SK-N-SH treated with all-trans-retinoic acid at 6 μM for 48 hours (cell line): ENCODE results near the gene PMS1.
A peak's percentile ranks its signal among the peaks of the same experiment; 100 is the strongest.

Source experiments
- ATAC-seq: fragments of 200-7000 bp; cut with Tn5 transposase; 3 replicates; pipeline ENCODE4 v1.9.1; 2020; ENCODE audit warnings: mild to moderate bottlenecking, moderate library complexity
- ARNTL ChIP-seq: fragments of 450-650 bp; formaldehyde crosslinking; IDR thresholded peaks from 2 replicates; pipeline ENCODE4 v1.5.0; 2020; ENCODE audit warnings: low read depth, mild to moderate bottlenecking, moderate library complexity, borderline replicate concordance
- BACH2 ChIP-seq: fragments of 250-450 bp; sonication (Bioruptor Pico); IDR thresholded peaks from 2 replicates; pipeline ENCODE4 v1.9.0; 2021; ENCODE audit warnings: mild to moderate bottlenecking, borderline replicate concordance
- CREB5 ChIP-seq: fragments of 250-450 bp; sonication (Bioruptor Pico); IDR thresholded peaks from 2 replicates; pipeline ENCODE4 v1.5.1; 2020; ENCODE audit warnings: low read depth, mild to moderate bottlenecking, moderate library complexity
- CSDC2 ChIP-seq: fragments of 250-450 bp; sonication (Bioruptor Pico); IDR thresholded peaks from 2 replicates; pipeline ENCODE4 v1.5.0; 2020; ENCODE audit warnings: mild to moderate bottlenecking, moderate library complexity
- GLIS3 ChIP-seq: fragments of 250-450 bp; sonication (Bioruptor Pico); IDR thresholded peaks from 2 replicates; pipeline ENCODE4 v1.5.0; 2020; ENCODE audit warnings: mild to moderate bottlenecking, moderate library complexity
- ISL1 ChIP-seq: fragments of 250-450 bp; sonication (Bioruptor Pico); IDR thresholded peaks from 2 replicates; pipeline ENCODE4 v2.1.2; 2022; ENCODE audit warnings: mild to moderate bottlenecking, moderate library complexity
- OSR1 ChIP-seq: fragments of 250-450 bp; sonication (Bioruptor Pico); IDR thresholded peaks from 2 replicates; pipeline ENCODE4 v1.8.0; 2022; ENCODE audit warnings: moderate library complexity, mild to moderate bottlenecking, inconsistent platforms
- POU6F1 ChIP-seq: fragments of 250-450 bp; sonication (Bioruptor Pico); IDR thresholded peaks from 2 replicates; pipeline ENCODE4 v1.8.0; 2021; ENCODE audit warnings: low read depth, mild to moderate bottlenecking, moderate library complexity, borderline replicate concordance
- PPARA ChIP-seq: fragments of 250-450 bp; sonication (Bioruptor Pico); IDR thresholded peaks from 2 replicates; pipeline ENCODE4 v1.5.0; 2020; ENCODE audit warnings: mild to moderate bottlenecking, borderline replicate concordance
- RARB ChIP-seq: fragments of 250-450 bp; sonication (Bioruptor Pico); IDR thresholded peaks from 2 replicates; pipeline ENCODE4 v1.8.0; 2021; ENCODE audit warnings: mild to moderate bottlenecking, moderate library complexity
- SNAI2 ChIP-seq: fragments of 250-450 bp; sonication (Bioruptor Pico); IDR thresholded peaks from 2 replicates; pipeline ENCODE4 v1.5.0; 2020; ENCODE audit warnings: mild to moderate bottlenecking, moderate library complexity
- TCF4 ChIP-seq: fragments of 250-450 bp; sonication (Bioruptor Pico); IDR thresholded peaks from 2 replicates; pipeline ENCODE4 v1.8.0; 2021; ENCODE audit warnings: mild to moderate bottlenecking, moderate library complexity, borderline replicate concordance
- TOX ChIP-seq: fragments of 250-450 bp; sonication (Bioruptor Pico); IDR thresholded peaks from 2 replicates; pipeline ENCODE4 v1.8.0; 2021; ENCODE audit warnings: mild to moderate bottlenecking, moderate library complexity, borderline replicate concordance
- ZC3H10 ChIP-seq: fragments of 250-450 bp; sonication (Bioruptor Pico); IDR thresholded peaks from 2 replicates; pipeline ENCODE4 v1.5.1; 2021; ENCODE audit warnings: mild to moderate bottlenecking, moderate library complexity
- ZFP30 ChIP-seq: fragments of 450-650 bp; formaldehyde crosslinking; IDR thresholded peaks from 2 replicates; pipeline ENCODE4 v1.5.0; 2022; ENCODE audit warnings: mild to moderate bottlenecking, moderate library complexity
- ZNF565 ChIP-seq: fragments of 450-650 bp; formaldehyde crosslinking; conservative IDR thresholded peaks from 2 replicates; pipeline ENCODE4 v1.5.0; 2020; ENCODE audit warnings: low read depth, mild to moderate bottlenecking, moderate library complexity
- ZNF70 ChIP-seq: fragments of 450-650 bp; formaldehyde crosslinking; IDR thresholded peaks from 2 replicates; pipeline ENCODE4 v1.5.0; 2020; ENCODE audit warnings: mild to moderate bottlenecking, moderate library complexity
- ZNF8 ChIP-seq: fragments of 450-650 bp; formaldehyde crosslinking; IDR thresholded peaks from 2 replicates; pipeline ENCODE4 v1.5.0; 2020; ENCODE audit warnings: mild to moderate bottlenecking, moderate library complexity
- TF ChIP-seq, protein P1 (sequence below): fragments of 250-450 bp; sonication (Bioruptor Pico); IDR thresholded peaks from 2 replicates; pipeline ENCODE4 v1.8.0; 2020; ENCODE audit warnings: mild to moderate bottlenecking, moderate library complexity, borderline replicate concordance
- TF ChIP-seq, protein P2 (sequence below): fragments of 250-450 bp; sonication (Bioruptor Pico); IDR thresholded peaks from 2 replicates; pipeline ENCODE4 v1.5.0; 2020; ENCODE audit warnings: mild to moderate bottlenecking, moderate library complexity
- TF ChIP-seq, protein P3 (sequence below): fragments of 250-450 bp; sonication (Bioruptor Pico); IDR thresholded peaks from 2 replicates; pipeline ENCODE4 v1.5.1; 2021; ENCODE audit warnings: mild to moderate bottlenecking, moderate library complexity

Gene PMS1

GRCh38 chr2:189799531-189799930 is 15.3 kb downstream of the PMS1 start:
- ATAC-seq = peak; percentile 88
- no peak for TF ChIP-seq GLIS3
- no peak for TF ChIP-seq ZNF70 (CRISPR knock-in tag)
- no peak for TF ChIP-seq CREB5
- TF ChIP-seq ISL1 (CRISPR knock-in tag) = no peak
- TF ChIP-seq CSDC2 (CRISPR knock-in tag) = no peak
- no peak for TF ChIP-seq OSR1 (CRISPR knock-in tag)

DNA sequence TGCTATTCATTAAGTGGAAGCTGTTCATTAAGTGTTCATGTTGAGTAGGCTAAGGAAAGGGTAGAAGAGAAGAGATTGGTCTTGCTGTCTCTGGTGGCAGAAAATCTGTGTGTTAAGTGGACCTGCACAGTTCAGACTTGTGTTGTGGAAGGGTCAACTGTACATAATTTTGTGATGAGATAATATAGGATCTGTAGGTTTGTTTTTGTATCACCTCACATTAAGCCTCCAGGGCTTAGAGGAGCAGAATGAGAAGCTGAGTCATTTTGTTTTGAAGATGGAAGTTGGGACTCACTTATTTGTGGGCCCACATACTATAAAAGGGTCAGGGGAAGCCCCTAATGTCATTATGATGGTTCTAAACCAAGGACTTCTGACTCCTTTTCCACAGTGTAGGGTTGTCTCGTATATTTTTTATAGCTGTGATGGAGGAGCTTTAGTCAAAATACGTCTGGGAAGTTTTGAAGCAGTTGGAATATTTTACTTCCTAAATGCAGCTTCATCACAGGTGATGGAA is 18.2 kb downstream of the PMS1 start:
- ATAC-seq = no peak
- TF ChIP-seq TOX (CRISPR knock-in tag) = no peak
- TF ChIP-seq POU6F1 (CRISPR knock-in tag) = no peak
- TF ChIP-seq CSDC2 (CRISPR knock-in tag) = no peak
- TF ChIP-seq PPARA (CRISPR knock-in tag) = no peak
- TF ChIP-seq BACH2 = no peak
- TF ChIP-seq CREB5 = no peak
- no peak for TF ChIP-seq ARNTL (CRISPR knock-in tag)
- TF ChIP-seq, protein P1, sequence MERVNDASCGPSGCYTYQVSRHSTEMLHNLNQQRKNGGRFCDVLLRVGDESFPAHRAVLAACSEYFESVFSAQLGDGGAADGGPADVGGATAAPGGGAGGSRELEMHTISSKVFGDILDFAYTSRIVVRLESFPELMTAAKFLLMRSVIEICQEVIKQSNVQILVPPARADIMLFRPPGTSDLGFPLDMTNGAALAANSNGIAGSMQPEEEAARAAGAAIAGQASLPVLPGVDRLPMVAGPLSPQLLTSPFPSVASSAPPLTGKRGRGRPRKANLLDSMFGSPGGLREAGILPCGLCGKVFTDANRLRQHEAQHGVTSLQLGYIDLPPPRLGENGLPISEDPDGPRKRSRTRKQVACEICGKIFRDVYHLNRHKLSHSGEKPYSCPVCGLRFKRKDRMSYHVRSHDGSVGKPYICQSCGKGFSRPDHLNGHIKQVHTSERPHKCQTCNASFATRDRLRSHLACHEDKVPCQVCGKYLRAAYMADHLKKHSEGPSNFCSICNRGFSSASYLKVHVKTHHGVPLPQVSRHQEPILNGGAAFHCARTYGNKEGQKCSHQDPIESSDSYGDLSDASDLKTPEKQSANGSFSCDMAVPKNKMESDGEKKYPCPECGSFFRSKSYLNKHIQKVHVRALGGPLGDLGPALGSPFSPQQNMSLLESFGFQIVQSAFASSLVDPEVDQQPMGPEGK (CRISPR knock-in tag) = no peak
- no peak for TF ChIP-seq ZNF70 (CRISPR knock-in tag)
- TF ChIP-seq RARB (CRISPR knock-in tag) = no peak
- TF ChIP-seq ZNF8 (CRISPR knock-in tag) = no peak
- no peak for TF ChIP-seq ISL1 (CRISPR knock-in tag)
- no peak for TF ChIP-seq ZC3H10 (CRISPR knock-in tag)
- no peak for TF ChIP-seq TCF4 (CRISPR knock-in tag)
- TF ChIP-seq SNAI2 (CRISPR knock-in tag) = no peak
- no peak for TF ChIP-seq GLIS3
- TF ChIP-seq, protein P2, sequence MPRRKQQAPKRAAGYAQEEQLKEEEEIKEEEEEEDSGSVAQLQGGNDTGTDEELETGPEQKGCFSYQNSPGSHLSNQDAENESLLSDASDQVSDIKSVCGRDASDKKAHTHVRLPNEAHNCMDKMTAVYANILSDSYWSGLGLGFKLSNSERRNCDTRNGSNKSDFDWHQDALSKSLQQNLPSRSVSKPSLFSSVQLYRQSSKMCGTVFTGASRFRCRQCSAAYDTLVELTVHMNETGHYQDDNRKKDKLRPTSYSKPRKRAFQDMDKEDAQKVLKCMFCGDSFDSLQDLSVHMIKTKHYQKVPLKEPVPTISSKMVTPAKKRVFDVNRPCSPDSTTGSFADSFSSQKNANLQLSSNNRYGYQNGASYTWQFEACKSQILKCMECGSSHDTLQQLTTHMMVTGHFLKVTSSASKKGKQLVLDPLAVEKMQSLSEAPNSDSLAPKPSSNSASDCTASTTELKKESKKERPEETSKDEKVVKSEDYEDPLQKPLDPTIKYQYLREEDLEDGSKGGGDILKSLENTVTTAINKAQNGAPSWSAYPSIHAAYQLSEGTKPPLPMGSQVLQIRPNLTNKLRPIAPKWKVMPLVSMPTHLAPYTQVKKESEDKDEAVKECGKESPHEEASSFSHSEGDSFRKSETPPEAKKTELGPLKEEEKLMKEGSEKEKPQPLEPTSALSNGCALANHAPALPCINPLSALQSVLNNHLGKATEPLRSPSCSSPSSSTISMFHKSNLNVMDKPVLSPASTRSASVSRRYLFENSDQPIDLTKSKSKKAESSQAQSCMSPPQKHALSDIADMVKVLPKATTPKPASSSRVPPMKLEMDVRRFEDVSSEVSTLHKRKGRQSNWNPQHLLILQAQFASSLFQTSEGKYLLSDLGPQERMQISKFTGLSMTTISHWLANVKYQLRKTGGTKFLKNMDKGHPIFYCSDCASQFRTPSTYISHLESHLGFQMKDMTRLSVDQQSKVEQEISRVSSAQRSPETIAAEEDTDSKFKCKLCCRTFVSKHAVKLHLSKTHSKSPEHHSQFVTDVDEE (CRISPR knock-in tag) = no peak
- TF ChIP-seq OSR1 (CRISPR knock-in tag) = no peak
- no peak for TF ChIP-seq ZFP30 (CRISPR knock-in tag)

- no peak for ATAC-seq
- TF ChIP-seq ZNF565 (CRISPR knock-in tag) (no peak), CREB5 (no peak), POU6F1 (CRISPR knock-in tag) (no peak), ZNF70 (CRISPR knock-in tag) (no peak), ZC3H10 (CRISPR knock-in tag) (no peak), ISL1 (CRISPR knock-in tag) (no peak), PPARA (CRISPR knock-in tag) (no peak), ARNTL (CRISPR knock-in tag) (no peak), ZNF8 (CRISPR knock-in tag) (no peak), TCF4 (CRISPR knock-in tag) (no peak)
- TF ChIP-seq, protein P3, sequence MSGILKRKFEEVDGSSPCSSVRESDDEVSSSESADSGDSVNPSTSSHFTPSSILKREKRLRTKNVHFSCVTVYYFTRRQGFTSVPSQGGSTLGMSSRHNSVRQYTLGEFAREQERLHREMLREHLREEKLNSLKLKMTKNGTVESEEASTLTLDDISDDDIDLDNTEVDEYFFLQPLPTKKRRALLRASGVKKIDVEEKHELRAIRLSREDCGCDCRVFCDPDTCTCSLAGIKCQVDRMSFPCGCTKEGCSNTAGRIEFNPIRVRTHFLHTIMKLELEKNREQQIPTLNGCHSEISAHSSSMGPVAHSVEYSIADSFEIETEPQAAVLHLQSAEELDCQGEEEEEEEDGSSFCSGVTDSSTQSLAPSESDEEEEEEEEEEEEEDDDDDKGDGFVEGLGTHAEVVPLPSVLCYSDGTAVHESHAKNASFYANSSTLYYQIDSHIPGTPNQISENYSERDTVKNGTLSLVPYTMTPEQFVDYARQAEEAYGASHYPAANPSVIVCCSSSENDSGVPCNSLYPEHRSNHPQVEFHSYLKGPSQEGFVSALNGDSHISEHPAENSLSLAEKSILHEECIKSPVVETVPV (CRISPR knock-in tag) = no peak
- TF ChIP-seq, protein P1 (CRISPR knock-in tag) = no peak
Observed at GRCh38 chr2:189803431-189803830, 19.2 kb downstream of the PMS1 start.
